Activated CD8-positive, alpha-beta memory T cell treated with anti-CD3 and anti-CD28 coated beads for 4 hours (primary cell): ENCODE results near the gene SEC14L1.

Source experiments
- DNase-seq, 2 donors: peaks; one replicate each; pipeline ENCODE4 v3.0.0-alpha.2; 2020; ENCODE audit warnings: low read depth in 2 of 2

Gene SEC14L1

GRCh38 chr17:77214328-77214727 lies 73.6 kb downstream of the SEC14L1 start:
- no peak for DNase-seq

DNA sequence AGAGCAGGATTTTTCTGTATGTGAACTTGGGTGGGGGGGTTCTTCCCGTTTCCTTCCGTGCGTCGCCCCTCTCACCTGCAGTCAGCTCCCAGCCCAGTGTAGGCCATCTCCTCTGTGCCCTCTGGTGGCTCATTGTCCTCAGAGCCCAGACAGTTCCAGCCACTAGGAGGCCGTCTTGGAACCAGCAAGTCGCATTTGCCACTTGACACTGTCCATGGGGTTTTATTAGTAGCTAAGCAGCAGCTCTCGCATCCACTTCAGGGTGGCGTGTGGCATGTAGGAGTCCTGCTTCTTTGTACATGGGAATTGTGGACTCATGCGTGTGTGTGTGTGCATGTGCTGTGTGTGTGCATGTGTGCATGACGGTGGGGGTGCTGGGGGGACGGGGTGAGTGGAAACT lies 74.0 kb downstream of the SEC14L1 start:
- no peak for DNase-seq

DNA sequence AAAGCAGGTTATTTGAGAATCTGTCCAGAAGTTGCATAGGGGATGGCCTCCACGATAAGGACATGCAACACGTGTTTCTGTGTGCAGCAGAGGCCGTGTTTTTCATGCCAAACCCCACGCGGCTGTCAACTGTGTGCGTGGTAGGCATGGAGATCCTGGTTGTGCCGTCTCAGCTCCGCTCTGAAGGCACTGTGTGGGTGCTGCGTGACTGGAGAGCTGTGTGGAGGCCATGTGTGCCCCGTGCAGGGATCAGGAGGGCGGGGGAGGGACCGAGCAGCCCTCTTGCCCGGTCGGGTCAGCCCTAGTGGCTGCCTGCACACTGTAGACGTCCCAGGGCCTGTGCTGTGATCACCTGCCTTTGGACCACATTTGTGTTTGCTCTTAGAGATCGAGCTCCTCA lies 74.5 kb downstream of the SEC14L1 start:
- no peak for DNase-seq

DNA sequence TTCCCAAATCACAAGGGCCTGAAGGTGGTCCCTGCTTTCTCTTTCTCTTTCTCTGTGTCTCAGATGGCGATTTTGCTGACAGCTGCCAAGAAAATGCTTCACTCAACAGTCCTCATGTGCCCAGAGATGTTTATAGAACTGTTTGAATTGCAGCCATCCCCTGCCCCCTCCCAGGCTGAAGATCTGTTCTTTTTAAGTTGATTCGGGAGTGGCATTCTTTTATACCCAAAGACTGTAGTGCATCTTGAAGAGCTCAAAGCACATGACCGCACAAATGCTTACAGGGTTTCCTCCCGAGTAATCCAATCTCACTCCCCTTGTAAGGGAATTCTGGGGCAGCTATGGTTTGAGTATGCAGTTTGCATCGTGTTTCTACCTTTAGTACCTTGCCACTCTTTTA lies 75.7 kb downstream of the SEC14L1 start:
- DNase-seq: no peak

- no peak for DNase-seq
These were observed 76.4 kb downstream of the SEC14L1 start for GRCh38 chr17:77217123-77217522.

- DNase-seq: no peak
These were observed 76.8 kb downstream of the SEC14L1 start for GRCh38 chr17:77217566-77217965.

DNA sequence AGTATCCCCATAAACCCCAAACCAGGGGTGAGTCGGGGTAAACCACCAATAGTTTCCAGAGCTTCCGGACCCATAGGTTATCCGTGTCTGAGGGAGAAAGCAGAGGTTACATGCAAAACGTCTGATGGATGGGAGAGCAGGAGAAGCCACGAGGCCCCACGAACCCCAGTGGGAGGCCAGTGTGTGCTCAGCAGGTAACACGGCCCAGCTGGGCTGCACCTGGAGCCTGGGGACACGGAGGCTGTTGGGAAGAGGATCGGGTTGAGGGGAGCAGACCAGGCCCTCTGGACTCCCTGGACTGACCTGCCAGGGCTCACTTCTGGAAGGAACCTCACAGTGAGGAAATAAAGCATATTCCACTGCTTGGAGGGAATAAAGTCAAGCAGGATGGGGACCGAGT lies 78.1 kb downstream of the SEC14L1 start:
- DNase-seq: no peak

DNA sequence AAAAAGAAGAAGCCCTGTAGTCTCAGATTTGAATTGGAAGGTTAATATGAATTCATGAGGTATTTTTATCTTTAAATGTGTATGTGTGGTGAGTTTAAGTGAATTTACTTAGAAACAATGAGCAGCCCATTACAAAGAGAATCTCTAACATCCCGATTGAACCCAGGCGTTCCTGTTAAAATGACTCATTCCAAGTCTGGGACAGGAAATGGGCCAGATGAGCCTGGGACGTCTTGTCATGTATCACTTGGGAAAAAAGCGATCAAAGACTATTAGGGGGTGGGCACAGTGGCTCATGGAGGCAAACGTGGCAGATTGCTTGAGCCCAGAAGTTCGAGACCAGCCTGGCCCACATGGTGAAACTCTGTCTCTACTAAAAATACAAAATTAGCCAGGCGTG lies 81.6 kb downstream of the SEC14L1 start:
- no peak for DNase-seq

DNA sequence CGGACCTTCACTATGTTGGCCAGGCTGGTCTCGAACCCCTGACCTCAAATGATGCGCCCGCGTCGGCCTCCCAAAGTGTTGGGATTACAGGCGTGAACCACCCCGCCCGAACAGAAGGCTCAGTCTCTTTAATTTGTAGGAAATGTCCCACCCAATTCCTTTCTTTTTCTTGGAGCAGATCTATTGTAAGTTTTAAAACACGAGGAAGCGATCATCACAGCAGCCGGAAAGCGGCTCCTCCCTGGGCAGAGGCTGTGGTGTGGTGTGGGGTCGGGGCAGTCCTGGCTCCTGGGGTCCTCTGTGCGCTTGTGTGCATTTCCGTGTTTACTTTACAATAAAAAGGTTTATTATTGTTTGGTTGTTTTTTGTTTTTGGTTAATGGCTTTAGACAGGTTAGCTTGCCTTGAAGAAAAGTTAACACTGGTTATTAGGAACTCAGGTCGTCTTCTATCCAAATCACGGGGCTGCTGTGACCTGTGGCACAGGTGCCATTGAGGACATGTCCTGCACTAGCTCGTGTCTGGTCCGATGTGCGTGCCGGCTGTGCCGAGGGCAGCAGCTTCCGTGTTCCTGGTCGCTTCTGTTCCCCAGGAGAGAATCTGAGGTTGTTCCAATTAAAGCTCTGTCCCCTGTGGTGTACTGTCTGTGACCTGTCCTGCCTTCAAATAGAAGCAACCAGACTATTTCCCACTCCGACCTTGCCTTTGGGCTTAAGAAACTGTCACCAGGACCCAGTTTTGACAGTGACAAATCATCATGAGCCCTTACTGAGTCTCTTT lies 83.1 kb downstream of the SEC14L1 start:
- no peak for DNase-seq

- no peak for DNase-seq
These were observed 84.5 kb downstream of the SEC14L1 start for GRCh38 chr17:77225265-77225664.

GRCh38 chr17:77227461-77228240 lies 86.9 kb downstream of the SEC14L1 start:
- DNase-seq: no peak

- DNase-seq: no peak
These were observed 87.5 kb downstream of the SEC14L1 start for GRCh38 chr17:77228241-77228752.

- no peak for DNase-seq
These were observed 88.0 kb downstream of the SEC14L1 start for GRCh38 chr17:77228816-77229215.

DNA sequence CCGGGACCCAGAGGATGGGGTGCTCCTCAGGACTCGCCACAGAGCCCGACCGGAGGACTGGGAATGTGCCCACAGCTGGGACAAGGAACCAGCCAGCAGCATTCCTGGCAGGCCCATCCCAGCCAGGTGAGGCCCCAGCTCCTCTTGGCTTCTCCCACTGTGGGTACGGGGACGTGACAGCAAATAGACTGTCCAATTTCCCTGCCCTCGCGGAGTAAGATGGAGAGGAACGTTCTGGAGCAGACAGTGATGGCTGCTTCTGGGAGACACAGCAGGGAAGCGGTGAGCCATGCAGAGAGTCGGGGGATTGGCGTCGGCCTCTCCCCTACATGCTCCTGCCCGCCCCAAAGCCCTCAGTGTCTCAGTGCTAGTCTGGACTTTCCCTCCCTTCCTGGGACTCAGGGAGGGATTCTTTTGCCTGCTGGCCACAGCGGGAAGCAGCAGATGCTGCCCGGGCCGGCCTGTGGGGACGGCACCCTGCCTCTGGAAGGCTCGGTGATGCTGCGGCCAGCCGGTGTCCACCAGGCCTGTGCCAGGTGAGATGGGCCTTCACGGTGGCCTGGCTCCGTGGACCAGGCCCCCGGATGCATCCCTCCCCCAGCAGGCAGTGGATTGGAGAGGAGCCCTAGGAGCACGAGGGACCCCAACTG lies 89.1 kb downstream of the SEC14L1 start:
- no peak for DNase-seq

- no peak for DNase-seq
These were observed 89.7 kb downstream of the SEC14L1 start for GRCh38 chr17:77230436-77230830.

GRCh38 chr17:77231076-77231871 lies 90.5 kb downstream of the SEC14L1 start:
- DNase-seq: no peak

DNA sequence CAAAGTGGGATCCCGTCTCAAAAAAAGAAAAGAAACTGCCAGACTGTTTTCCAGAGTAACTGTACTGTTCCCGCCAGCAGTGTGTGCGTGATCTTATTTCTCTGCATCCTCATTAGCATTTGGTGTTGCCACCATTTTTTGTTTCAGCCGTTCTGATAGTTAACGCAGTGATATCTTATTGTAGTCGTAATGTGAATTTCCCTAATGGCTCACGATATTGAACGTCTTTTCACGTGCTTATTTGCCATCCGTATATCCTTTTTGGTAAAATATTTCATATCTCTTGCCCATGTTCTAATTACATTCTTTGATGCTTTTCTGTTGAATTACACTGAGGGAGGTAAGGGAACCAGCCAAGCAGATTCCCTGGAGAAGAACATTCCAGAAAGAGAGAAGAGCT lies 92.4 kb downstream of the SEC14L1 start:
- DNase-seq: no peak

GRCh38 chr17:77233635-77234334 lies 93.0 kb downstream of the SEC14L1 start:
- no peak for DNase-seq

- DNase-seq: no peak
These were observed 93.9 kb downstream of the SEC14L1 start for GRCh38 chr17:77234695-77235094.

DNA sequence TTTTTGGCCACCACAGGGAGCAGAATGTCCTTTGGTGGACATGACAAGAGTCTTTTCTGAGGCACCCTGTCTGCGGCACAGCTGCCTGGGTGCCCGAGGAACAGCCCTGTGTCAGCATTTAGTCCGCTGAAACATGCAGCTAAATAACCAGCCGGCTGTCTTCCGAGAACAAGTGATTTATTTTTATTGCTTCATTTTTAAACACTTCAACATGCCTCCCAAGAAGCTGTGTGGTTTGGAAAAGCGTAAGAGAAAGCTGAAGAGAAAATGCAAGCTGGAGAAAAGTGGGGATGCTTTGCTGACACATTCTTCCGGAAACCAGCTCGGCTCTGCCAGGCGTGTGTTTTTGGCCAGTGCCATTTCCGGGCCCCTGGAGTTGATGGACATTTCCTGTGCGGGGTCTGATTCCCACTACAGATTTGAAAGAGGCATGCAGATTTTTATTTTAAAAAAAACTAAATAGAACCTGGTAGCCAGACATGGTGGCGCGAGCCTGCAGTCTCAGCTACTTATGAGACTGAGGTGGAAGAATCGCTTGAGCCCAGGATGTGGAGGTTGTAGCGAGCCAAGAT lies 94.7 kb downstream of the SEC14L1 start:
- no peak for DNase-seq
